IPS DF 6.9 (cell line): ENCODE results near the gene WDR43.

Experiments
- DNase-seq: peaks from one replicate; pipeline ENCODE4 v3.0.0-alpha.2; 2013; ENCODE audit warnings: low read depth, low spot score
- H3K27ac ChIP-seq: one replicate; pipeline ENCODE4 v1.5.1; 2013; ENCODE audit warnings: low read length, control low read depth
- H3K27me3 ChIP-seq: 2 replicates; pipeline ENCODE4 v1.6.1; 2013; ENCODE audit warnings: mild to moderate bottlenecking, low read length; ENCODE audit not compliant: control insufficient read depth, insufficient read depth
- H3K36me3 ChIP-seq: 2 replicates; pipeline ENCODE4 v1.6.1; 2013; ENCODE audit warnings: low read length; ENCODE audit not compliant: control insufficient read depth, insufficient read depth
- H3K4me1 ChIP-seq: 2 replicates; pipeline ENCODE4 v1.6.1; 2013; ENCODE audit warnings: low read length; ENCODE audit not compliant: control insufficient read depth, insufficient read depth
- H3K4me3 ChIP-seq: 2 replicates; pipeline ENCODE4 v1.5.1; 2013; ENCODE audit warnings: mild to moderate bottlenecking, low read length
- H3K9me3 ChIP-seq: 2 replicates; pipeline ENCODE4 v1.6.1; 2013; ENCODE audit warnings: low read length, inconsistent platforms; ENCODE audit not compliant: control insufficient read depth, insufficient read depth
- WGBS: extraction: QIAGEN DNeasy Blood & Tissue Kit; methylation state at CpG from one replicate; pipeline ENCODE4 v1.1.7; 2013; ENCODE audit warnings: mixed read lengths, missing lambda C conversion rate; ENCODE audit not compliant: insufficient read length, insufficient coverage; 5-methylcytosine and 5-hydroxymethylcytosine counted together

Gene WDR43, protein sequence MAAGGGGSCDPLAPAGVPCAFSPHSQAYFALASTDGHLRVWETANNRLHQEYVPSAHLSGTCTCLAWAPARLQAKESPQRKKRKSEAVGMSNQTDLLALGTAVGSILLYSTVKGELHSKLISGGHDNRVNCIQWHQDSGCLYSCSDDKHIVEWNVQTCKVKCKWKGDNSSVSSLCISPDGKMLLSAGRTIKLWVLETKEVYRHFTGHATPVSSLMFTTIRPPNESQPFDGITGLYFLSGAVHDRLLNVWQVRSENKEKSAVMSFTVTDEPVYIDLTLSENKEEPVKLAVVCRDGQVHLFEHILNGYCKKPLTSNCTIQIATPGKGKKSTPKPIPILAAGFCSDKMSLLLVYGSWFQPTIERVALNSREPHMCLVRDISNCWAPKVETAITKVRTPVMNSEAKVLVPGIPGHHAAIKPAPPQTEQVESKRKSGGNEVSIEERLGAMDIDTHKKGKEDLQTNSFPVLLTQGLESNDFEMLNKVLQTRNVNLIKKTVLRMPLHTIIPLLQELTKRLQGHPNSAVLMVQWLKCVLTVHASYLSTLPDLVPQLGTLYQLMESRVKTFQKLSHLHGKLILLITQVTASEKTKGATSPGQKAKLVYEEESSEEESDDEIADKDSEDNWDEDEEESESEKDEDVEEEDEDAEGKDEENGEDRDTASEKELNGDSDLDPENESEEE

DNA sequence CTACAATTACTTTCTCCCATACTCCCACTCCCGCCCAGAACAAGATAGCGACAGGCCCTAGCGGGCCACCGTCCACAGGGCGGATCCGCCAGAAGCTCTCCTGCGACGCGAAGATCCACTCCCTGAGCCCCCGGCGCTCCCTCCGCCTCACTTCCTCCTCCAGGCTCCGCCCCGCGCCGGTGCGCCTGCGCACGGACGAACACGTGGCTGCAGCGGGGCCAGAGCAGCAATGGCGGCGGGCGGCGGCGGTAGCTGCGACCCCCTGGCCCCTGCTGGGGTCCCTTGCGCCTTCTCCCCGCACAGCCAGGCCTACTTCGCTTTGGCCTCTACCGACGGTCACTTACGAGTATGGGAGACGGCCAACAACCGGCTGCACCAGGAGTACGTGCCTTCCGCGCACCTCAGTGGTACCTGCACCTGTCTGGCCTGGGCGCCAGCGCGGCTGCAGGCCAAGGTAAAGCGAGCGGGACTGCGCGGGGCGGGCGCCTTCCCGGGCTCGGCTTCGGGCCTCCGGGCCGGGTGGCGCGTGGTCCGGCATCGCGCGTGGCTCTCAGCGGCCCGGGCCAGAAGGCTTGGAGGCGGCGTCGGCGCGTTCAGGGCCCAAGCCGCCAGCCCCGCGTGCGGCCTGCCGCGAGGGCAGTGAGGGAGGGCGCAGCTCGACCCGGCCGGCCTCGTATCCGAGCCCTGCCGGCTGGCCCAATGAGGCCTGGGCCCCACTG is at the start of gene WDR43:
Gene WDR43, plus strand, starts transcription at position 198 of the 719 bp plus-strand sequence. Its CDS starts 32 bp downstream, at position 230.
- no CpG with 5 or more reads among the region's 79 CpGs for WGBS
- H3K27ac ChIP-seq, result no peak within 1 kb of the TSS
- H3K4me3 ChIP-seq, result peak within 1 kb of the TSS; percentile 89
- no peaks in the 10 kb centered on the region for H3K9me3 ChIP-seq
- no peaks in the 10 kb centered on the region for H3K27me3 ChIP-seq
- no peaks in the 10 kb centered on the region for H3K4me1 ChIP-seq
- peak; percentile 94 for DNase-seq
- H3K36me3 ChIP-seq, result no peaks in the 10 kb centered on the region

DNA sequence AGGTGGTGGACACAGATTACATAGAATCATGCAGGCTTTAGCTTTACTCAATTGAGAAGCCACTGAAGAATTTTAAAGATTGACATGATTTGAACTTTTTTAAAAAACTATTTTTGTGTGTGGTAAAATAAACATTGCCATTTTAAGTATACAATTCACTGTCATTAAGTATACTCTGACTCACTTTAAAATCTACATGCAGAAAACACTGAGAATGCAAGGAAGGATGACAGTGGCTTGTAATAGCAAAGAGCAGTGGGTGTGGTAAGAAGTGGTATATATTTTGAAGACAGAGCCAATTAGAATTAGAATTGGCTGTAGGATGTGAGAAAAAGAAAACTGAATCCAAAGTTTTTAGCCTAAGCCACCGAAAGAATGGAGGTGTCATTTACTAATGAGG is 39.3 kb upstream of the WDR43 start:
- Histone ChIP-seq H3K4me3 (no peak overlapping the region), H3K36me3 (no peaks in the 10 kb centered on the region), H3K27ac (no peak overlapping the region), H3K4me1 (no peaks in the 10 kb centered on the region), H3K9me3 (no peaks in the 10 kb centered on the region), H3K27me3 (no peaks in the 10 kb centered on the region)
- no CpG with 5 or more reads among the region's 1 CpG for WGBS
- no peak for DNase-seq

- Histone ChIP-seq H3K4me3 (no peak overlapping the region), H3K27ac (no peak overlapping the region), H3K9me3 (no peaks in the 10 kb centered on the region), H3K4me1 (no peaks in the 10 kb centered on the region), H3K36me3 (no peaks in the 10 kb centered on the region; the same call in 1 of the 2 replicates), H3K27me3 (no peaks in the 10 kb centered on the region)
- DNase-seq, result no peak
Observed at GRCh38 chr2:28855977-28856376, 38.5 kb upstream of the WDR43 start.

DNA sequence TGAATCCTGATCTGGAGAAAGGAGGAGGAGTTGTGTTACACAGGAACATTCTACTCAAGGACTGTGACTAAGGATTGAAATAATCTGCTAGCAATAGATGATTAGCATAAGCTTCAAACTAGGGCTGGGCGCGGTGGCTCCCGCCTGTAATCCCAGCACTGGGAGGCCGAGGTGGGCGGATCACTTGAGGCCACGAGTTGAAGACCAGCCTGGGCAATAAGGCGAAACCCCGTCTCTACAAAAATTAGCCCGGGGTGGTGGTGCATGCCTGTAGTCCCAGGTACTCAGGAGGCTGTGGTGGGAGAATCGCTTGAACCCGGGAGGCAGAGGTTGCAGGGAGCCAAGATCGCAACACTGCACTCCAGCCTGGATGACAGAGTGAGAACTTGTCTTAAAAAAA is 25.9 kb upstream of the WDR43 start:
- no peaks in the 10 kb centered on the region for H3K27me3 ChIP-seq
- no peak for DNase-seq
- H3K9me3 ChIP-seq, result no peaks in the 10 kb centered on the region
- no peaks in the 10 kb centered on the region for H3K36me3 ChIP-seq
- no peak overlapping the region for H3K4me3 ChIP-seq
- WGBS, result no CpG with 5 or more reads among the region's 12 CpGs
- H3K4me1 ChIP-seq, result no peaks in the 10 kb centered on the region
- H3K27ac ChIP-seq, result no peak overlapping the region

GRCh38 chr2:28869494-28870145 is 24.8 kb upstream of the WDR43 start:
- no peaks in the 10 kb centered on the region for H3K4me1 ChIP-seq
- peak overlapping the region; percentile 77 for H3K4me3 ChIP-seq
- no peaks in the 10 kb centered on the region for H3K27me3 ChIP-seq
- no peaks in the 10 kb centered on the region for H3K9me3 ChIP-seq
- no peak overlapping the region for H3K27ac ChIP-seq
- DNase-seq, result no peak
- no peaks in the 10 kb centered on the region for H3K36me3 ChIP-seq
- WGBS, result no CpG with 5 or more reads among the region's 29 CpGs

DNA sequence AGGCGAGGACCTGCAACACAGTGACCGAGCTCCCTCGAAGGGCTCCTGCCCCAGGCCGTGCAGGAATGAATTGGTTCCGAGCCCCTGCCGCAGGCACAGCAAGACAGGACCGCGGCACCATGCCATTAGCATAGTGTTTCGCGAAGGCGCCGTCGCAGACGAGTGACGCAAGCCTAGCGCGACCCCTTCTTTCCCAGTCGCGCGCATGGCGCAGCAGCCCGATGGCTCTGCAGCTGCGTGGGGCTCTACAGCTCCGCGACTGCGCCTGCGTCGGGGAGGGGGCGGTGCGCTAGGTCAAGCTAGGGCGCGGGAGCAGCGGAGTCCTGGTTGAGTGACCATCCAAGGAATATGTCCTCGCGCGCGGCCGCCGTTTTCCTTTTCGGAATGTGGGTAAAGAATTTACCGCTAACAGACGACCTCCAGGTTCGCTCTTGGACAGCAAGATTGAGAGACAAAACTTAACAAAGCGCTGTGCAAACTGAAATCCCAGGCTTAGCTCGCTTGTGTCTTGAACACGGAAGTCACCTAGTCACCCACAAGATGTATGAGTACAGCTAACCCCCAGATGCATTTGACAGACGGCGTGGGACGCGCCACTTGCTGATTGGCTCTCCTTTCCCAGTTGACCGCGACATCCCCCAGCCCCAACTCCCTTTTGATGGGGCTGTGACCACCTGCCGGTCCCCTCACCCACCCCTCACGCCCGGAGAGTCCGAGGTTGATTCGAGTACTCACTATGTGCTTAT is 24.1 kb upstream of the WDR43 start, which contains the start of gene TRMT61B:
Gene TRMT61B, minus strand, starts transcription at position 164 of the 746 bp plus-strand sequence. Its CDS starts 32 bp downstream, at position 132.
- no CpG with 5 or more reads among the region's 57 CpGs for WGBS
- Histone ChIP-seq H3K9me3 (no peaks in the 10 kb centered on the region), H3K27me3 (no peaks in the 10 kb centered on the region), H3K4me1 (no peaks in the 10 kb centered on the region), H3K27ac (no peak within 1 kb of the TSS), H3K36me3 (no peaks in the 10 kb centered on the region), H3K4me3 (peak within 1 kb of the TSS; percentile 77)
- DNase-seq, result peak; percentile 90

GRCh38 chr2:28871620-28872019 is 22.8 kb upstream of the WDR43 start:
- Histone ChIP-seq H3K27ac (no peak overlapping the region), H3K36me3 (no peaks in the 10 kb centered on the region), H3K27me3 (no peaks in the 10 kb centered on the region), H3K9me3 (no peaks in the 10 kb centered on the region), H3K4me3 (no peak overlapping the region), H3K4me1 (no peaks in the 10 kb centered on the region)
- WGBS, result no CpG with 5 or more reads among the region's 3 CpGs
- no peak for DNase-seq

DNA sequence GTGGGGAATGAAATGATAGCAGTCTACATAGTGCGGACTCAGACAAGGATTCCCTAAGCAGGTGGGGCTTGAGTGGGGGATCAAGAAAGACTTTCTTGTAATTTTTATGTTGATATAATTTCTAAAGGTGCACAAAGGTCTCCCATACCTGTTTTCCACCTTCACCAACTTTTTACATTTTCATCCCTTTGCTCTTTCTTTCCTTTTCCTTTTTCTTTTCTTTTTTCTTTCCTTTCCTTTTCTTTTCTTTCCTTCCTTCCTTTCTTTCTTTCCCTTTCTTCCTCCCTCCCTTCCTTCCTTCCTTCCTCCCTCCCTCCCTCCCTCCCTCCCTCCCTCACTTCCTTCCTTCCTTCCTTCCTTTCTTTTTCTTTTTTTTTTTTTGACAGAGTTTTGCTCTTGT is 14.3 kb upstream of the WDR43 start:
- H3K4me1 ChIP-seq, result no peaks in the 10 kb centered on the region
- no peak overlapping the region for H3K27ac ChIP-seq
- no peaks in the 10 kb centered on the region for H3K36me3 ChIP-seq
- H3K4me3 ChIP-seq, result no peak overlapping the region
- DNase-seq, result no peak
- no peaks in the 10 kb centered on the region for H3K9me3 ChIP-seq
- H3K27me3 ChIP-seq, result no peaks in the 10 kb centered on the region
- no CpG with 5 or more reads among the region's 1 CpG for WGBS

DNA sequence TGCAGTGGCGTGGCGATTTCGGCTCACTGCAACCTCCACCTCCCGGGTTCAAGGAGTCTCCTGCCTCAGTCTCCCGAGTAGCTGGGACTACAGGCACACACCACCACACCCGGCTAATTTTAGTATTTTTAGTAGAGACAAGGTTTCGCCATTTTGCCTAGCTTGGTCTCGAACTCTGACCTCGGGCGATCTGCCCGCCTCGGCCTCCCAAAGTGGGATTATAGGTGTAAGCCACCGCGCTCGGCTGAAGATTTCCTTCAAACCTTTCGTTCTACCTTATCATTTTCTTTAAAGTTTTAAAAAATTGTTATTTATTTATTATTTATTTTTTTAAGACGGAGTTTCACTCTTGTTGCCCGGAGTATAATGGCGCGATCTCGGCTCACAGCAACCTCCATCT is 979 bp upstream of the WDR43 start:
- no CpG with 5 or more reads among the region's 21 CpGs for WGBS
- Histone ChIP-seq H3K36me3 (no peaks in the 10 kb centered on the region), H3K27ac (no peak overlapping the region), H3K4me1 (no peaks in the 10 kb centered on the region), H3K27me3 (no peaks in the 10 kb centered on the region), H3K4me3 (no peak overlapping the region), H3K9me3 (no peaks in the 10 kb centered on the region)
- no peak for DNase-seq
